Activated gamma-delta T cell (primary cell): ENCODE results near the gene SNED1.

Experiments used
- DNase-seq: peaks from one replicate; lab custom pipeline; 2025; lab: John Stamatoyannopoulos, UW

SNED1 gene

DNA sequence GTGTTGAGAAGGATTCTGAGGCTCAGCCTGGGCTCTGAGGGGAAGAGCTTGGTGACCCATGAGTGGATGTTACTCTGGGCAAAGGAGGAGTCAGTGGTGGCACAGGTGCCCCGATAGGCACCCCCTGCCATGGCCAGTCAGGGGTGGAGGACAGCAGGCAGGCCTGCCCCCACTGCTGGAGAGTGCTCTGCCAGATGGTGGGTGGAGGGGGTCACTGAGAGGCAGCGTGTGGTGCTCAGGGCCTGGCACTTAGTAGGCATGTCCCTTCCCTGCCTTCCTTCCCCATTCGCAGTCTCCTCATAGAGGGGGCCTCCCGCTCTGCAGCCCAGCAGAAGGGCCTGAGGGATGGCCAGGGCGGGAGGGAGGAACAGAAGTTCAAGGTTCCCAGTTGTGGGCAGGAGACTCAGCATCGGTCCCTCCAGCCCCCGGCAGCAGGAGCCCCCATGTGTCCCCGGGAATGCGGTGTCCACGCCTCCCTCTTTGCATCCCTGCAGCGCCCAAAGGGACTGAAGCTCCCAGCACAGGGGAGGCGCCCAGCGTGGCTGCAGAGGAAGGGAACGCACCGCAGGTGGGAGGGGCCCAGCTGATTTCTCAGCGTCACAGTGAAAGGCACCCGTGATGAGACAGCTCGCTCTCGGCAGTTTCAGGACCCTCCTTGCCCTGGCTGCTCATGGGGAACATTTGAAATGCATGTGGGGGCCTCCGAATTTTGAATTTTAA is 5.7 kb upstream of the SNED1 start:
- no peak for DNase-seq

DNA sequence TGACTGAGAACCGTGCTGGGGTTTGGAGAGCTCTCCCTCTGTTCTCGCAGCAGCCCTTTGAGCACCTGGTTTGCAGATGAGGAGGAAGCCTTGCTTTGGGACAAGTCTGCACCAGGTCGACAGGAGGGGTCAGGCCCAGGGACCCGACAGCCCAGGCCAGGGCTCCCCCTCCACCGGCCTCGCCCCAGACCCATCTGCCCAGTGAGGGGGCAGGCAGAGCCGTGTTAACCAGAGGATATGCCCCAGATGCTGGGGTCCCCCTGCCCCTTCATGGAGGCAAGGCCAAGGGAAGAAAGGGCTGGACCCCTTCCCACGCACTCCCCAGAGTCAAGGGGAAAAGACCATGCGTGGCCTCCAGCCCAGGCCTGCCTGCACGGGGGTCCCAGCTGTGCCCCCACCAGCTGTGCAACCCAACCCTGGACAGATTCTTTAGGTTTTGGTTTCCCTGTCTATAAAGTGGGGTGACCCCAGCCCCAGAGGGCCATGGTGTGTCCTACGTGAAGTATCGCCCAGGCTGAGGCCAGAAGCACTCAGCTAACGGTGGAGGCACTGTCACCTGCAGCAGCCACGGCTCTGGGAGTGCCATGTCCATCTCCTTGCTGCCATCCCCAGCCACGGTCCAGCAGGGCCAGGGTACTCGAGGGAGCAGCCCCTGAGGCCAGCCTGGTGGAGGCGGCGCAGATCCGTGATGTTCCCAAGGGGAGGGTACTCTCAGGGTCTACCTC is 4.8 kb upstream of the SNED1 start:
- no peak for DNase-seq

DNA sequence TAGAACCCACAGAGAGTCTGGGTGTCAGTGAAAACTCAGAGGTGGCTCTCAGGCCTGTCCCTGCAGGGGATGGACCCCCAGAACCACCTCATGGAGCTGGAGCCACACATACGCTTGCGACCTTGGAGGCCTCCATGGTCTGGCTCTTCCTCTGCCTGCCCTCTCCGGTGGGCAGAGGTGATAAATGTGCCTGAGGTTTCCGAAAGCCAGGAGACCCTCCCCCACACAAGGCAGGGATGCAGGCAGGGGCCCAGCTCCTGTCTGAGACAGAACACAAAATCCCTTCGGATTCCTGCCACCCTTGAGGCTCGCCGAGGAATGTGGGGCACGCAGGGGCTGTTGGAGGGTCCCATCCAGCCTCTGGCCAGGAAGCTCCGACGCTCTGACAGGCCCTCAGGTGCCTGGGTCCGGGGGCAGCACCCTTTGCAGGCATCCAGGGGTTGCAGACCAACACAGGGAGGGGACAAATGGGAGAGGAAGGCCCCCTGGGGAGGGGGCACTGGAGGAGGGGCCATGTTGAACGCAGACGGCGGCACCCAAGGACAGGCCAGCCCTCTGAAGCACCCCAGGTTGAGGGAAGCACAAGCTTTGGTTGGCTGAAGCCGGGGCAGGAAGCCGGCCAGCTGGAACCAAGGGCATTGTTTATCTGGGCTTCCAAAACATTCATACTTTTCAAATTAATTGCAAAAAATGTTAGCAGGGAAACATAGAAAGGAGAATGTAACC is 4.1 kb upstream of the SNED1 start:
- DNase-seq = no peak

DNA sequence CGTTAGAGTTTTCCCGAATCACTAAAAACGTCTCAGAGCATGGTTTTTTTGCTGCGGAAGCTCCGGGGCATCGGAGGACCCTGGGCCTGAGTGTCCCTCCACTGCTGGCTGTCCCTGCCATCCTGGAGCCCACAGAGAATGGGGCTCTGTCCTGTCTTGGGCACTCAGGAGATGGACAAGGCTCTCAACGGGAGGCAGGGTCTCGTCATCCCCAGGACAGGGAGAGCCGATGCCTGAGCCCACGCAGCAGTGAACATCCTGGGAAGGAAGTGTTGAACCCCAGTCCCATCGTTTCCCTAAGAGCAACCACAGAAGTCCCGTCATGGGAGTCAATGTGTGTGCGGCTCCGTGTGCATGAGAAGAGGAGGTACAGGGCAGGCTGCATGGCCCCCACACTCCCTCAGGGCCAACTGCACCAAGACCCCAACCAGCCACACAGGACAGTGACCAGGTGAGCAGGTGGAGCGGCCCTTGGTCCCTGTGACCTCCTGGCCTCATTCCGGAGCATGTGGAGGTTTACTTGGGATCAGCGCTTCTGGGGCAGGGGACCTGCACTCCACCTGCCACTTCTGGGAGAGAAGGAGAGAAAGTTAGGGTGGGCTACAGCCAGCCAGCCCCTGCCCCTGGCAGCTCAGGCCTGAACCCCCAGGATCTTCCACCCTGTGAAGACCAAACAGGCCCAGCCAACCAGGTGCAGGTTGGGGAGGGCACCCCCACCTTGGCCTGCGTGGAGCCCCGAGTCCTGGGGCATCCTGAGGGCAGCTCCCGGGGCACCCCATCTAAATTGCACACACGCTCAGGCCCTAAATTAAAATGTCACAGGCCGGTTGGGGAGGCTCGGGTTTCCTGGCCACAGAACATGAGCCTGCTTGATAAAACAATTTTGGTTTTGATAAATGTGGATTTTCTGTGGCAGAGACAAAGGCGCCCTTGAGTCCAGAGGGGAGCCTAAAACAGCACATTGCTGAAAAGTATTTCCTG is 3.1 kb upstream of the SNED1 start:
- no peak for DNase-seq

DNA sequence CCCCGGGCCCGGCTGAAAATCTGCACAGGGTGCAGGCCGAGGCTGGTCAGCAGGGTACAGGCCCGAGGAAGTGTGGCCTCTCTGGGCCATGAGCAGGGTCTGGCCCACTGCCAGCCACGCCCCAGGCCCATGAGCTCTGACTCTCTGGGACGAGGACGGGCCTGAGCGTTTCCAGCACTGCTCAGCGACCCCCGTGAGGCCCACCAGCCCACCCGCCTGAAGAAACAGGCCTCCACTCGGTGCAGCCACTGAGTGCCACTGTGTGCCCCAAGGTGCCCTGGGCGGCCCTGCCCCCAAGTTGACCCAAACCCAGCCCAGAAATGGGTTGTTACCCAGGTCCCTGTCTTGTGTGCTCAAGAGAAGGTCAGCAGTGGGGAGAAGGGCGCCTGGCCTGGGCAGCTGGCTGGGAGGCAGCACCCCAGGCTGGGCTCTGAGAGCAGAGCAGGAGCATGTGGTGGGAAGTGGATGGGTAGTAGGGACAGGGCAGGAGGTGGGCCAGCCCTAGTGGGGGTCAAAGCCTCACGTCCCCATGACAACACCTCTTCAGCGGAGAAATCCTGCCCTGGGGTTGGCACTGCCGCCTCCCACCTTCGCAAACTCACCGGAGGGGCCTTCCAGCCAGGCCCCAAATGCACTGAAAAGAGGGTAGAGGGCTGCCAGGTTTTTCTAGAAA is 2.1 kb upstream of the SNED1 start:
- no peak for DNase-seq

DNA sequence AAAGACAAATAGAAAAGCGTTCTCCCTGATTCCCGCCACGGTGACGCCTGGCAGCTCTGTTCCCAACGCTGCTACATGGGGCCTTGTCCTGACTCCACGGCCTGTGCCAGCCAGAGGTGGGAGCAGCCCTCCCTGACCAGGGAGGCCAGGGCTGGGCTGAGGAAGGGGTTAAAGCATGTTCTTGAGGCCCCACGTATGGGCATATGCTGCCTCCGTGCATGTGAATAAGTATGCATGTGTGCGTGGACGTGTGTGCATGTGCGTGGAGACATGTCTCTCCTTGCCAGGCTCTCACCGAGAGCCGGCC is 1.6 kb upstream of the SNED1 start:
- DNase-seq = no peak

DNA sequence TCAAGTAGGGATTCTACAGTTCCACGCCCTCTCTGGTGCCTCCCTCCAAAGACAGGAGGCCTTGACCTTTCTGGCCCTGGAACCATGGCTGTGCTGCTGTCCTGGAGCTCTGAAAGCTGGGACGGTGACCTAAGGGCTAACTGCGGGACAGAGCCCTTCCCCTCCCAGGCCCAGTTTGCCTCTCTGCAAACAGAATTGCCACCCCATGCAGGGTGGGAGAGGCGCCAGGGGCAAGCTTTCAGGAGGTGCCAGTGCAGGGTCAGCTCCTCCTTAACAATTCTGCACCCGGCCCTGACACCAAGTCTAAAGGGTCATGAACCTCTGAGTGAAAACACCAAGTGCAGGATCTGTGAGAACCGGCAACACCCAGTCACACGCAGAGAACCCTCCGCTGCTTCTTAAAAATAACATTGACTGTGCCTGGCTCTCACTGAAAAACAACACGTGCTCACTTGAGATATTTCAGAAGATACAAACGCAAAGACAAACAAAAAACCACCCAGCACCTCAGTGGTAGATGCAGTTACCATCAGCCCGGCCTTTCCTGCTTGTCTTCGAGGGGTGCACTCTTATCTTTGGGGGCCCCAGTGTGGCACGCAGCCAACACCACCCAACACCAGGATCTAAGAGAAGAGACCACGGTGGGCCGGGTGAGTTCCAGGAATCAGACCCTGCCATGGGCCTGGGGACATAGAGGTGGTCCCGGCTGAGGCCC is 1.1 kb upstream of the SNED1 start:
- no peak for DNase-seq

DNA sequence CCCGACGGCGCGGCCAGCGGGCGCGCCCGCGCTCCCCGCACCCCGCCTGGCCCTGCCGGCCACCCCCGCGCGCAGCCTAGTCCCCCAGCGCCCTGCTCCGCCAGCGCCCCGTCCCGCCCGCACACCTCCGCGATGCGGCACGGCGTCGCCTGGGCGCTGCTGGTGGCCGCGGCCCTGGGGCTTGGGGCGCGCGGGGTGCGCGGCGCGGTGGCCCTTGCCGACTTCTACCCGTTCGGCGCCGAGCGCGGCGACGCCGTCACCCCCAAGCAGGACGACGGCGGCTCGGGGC is 232 bp downstream of the SNED1 start:
- DNase-seq = no peak

DNA sequence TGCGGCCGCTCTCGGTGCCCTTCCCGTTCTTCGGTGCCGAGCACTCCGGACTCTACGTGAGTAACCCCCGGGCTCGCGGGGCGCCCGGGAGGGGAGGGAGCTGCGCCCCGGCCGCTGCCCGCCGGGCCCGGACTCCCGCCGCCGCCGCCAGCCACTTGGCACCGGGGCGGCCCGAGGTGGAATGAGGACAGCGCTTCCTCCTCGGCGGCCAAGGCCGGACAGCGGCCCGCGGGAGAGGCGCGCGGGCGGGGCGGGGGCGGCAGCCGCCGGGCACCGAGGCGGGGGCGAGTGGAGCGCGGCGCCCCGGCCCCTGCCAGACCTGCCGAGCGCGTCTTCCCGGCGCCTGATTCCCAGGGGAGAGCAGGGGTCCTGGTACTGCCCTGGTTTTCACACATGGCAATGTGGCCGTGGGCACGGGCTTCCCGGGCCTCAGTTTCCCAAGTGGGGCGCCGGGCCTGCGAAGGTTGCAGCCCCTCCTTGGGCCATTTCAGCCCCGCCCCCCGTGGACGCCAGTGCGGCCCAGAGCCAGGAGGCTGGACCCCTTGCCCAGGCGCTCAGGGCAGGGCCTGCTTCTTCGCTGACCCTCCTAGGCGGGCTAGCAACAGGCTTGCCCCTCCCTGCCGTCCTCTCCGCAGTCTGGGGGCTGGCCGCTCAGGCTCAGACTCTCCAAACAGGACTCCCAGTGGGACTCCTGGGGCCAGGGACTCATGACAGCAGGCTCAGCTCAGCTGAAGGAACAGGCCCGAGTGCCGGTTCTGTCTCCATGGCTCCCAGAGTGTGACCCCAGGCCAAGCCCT is 775 bp downstream of the SNED1 start:
- no peak for DNase-seq

DNA sequence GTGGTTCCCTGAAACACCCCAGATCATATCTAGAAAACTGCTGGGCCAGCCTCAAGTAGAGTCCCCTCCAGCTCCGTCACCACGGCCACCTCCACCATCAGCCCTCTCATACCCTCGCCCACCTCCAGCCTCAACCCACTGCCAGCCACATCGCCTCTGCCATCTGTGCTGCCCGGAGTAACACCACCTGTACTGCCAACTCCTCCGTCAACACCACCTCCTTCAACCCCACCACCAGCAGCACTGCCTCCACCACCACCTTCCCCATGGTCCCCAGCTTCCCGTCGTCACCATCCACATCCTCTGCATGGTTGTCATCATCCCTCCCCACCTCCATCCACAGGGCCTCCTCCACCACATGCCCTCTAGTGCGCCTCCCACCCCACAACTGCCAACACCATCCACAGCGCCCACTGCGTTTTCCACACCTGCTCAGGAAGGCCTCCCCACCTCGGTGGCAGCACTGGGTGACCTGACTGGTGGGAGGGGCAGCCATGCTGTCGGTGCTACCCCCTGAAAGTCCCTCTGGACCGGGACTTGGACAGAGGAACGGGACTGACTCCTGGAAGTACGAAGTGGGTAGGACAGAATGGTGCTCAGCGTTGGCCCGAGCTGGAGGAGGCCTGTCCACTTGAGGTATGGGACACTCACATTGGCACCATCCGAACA is 1.6 kb downstream of the SNED1 start:
- DNase-seq = no peak

DNA sequence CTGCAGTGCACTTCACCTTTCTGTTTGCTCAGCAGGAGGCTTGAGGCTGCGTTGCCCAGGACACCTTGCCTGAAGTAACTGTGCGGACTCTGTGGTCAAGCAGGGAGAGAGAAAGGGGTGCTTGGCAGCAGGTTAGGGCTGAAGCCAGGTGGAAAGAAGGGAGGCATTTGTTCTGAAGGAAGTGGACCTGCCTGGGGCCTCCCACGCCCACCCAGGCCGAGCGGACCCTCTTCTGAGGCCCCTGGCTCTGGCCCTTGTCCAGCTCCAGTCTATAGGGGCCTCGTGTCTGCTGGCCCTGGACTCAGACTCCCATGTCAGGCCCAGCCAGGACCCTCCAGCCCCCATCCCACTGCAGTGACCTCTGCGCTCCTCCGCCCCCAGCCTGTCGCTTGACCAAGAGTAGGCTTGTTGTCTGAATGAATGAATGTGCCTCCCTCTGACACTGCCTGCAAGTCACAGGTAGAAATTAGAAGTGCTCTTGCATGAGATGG is 2.5 kb downstream of the SNED1 start:
- no peak for DNase-seq

DNA sequence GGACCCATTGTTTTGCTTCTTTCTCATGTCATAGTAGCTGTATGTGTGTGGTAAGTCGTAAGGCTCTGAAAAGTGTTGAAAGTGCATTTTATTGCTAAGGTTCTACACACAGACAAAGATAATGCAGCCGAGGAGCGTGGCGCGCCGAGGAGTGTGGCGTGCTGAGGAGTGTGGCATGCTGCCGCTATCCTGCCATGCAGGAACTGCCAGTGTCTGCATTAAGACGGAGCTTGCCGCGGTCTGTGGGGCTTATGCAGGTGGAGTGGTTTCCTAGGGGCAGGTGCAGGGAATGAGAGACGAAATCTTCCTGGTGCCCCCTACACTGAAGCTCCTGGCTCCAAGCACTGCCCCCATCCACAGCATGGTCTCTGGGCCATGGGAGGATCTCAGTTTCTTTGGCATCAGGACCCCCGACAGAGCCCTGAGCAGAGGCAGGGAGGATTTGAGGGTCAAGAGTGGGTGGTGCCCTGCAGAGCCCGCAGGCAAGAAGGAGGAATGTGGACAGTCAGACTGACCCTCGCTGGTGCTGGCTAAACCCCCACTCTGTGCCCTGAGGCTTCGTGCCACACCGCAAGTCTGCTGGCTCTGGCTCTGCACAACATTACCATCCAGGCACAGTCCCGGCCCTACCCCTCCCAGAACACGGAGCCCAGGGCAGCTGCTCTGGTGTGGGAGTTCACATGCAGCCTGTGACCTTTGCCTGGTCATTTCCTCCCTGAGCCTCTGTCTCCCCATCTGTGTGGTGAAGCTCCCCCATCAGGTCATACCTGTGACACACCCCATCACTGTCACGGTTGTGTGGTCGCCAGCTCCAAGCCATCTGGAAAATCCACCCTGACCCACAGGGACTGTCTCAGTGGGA is 3.2 kb downstream of the SNED1 start:
- DNase-seq = no peak

DNA sequence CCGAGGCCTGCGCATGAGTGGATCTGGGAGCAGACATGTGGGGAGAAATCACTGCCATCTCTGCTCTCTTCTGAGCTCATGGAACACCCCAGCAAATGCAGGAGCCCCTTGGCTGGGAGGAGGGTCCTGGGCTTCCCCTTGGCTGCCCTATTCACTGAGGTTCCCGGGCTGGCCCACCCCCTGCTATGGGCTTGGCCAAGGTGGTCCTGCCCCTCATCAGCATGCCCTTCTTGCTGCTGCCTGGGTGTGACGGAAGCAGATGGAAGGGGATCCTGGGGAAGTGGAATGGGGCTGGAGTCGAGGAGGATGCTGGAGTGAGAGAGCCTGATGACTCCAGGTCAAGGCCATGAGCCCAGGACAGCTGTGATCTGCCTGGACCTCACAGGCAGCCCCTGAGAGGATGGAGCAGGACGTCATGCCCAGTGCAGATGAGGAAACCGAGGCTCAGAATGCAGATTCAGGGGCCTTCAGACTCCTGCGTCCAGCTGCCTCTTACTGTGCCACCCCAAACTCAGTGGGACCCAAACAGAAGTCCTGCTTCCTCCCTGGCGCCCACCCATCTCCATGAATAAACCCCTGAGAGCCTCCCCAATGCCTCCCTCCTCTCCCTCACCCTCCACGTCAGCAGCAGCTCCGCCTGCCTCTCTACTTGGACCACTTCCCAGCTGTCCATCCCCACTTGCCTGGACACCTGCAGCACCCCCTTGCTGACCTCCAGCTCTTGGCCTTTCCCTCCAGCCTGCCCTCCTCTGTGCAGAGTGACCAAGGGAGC is 4.0 kb downstream of the SNED1 start:
- DNase-seq = no peak

DNA sequence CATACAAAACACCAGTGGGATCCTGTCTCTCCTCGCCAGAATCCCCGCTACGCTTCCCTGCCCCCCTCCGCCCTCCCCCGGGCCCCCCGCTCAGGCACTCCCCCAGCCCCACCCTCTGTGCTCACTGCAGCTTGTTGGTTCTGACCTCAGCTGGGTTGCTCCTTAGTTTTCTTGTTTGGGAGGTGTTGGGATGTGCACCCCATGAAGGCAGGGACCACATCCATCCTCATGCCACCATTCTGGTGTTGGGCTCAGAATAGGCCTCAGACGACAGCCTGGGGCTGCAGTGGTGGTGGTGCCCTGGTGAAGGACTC is 4.6 kb downstream of the SNED1 start:
- no peak for DNase-seq

DNA sequence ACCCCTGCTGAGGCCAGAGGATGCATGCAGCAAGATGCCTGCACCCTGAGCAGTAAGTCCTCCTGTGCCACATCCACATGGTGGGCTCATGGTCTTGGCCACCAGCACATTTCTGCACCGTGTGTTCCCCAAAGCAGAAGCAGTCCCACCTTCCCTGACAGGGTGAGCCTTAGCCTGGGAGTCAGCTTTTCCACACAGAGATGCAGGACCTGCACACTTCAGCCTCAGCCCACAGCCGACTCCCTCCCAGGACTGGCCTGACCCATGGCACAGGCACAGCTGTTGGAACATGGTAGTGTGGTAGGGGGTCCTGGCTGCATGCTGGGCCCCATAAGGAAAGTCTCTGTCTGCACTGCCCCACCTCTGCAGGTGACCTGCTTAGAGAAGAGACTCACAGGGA is 5.0 kb downstream of the SNED1 start:
- DNase-seq = no peak

DNA sequence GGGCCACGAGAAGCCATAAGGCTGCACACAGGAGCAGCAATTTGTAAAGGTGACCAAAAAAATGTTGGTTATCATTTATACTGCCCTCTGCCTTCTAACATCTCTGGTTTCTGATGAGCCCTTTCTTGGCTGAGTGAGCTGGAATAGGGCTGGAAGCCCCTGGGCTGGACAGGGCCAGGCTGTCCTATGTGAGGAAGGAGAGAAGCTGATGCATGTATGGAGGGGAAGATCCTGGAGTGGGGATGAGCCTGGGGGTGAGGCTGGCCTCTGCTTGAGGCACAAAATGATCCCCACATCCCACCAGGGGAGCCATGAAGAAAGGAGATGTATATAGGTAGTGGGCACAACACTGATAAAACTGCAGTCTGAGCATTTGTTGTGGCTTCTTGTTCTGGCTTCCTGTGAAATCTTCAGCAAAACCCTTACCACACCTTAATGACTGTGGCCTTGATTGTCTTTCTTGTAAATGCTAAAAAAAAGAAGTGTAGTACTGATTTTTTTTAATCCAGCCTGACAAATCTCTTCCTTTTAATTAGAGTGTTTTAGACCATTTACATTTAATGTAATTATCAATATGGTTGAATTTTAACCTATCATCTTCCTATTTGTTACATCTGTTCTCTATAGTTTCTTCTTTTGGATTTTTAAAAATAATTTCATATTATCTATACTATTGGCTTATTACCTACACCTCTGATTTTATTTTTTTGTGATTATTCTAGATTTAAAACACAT is 5.6 kb downstream of the SNED1 start:
- DNase-seq = no peak

DNA sequence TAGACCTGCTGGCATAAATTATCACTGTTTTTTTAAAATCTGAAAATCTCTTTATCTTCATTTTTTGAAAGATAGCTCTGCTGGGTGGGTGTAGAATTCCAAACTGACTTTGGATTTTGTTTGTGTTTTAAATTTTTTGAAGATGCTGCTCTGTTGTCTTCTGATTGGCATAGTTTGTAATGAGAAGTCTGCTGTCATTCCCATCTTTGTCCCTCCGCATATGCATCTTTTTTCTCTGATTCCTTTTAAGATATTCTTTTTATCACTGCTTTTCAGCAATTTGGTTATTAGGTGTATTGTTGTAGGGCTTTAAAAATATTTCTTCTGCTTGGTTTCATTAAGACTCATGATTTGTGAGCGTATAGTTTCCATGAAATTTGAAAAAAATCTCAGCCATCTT is 7.2 kb downstream of the SNED1 start:
- DNase-seq = no peak
